K562 (cell line): Measurements from ENCODE around the gene TMEM205. TPM values are rescaled to one million over a fixed set of nuclear protein-coding genes. Genes with fewer than 3 reads are reported as not detected.

Experiments used
- BRCA1 ChIP-seq, 2 experiments: fragments of 450-650 bp in 1 of 2; sonication (generic) in 1 of 2; formaldehyde crosslinking in 1 of 2; IDR thresholded peaks; 2 replicates each; pipeline versions ENCODE4 v1.5.0 to v1.6.1; 2017 to 2020; ENCODE audit warnings: mild to moderate bottlenecking in 1 of 2, missing genetic modification reagents in 1 of 2
- CBFB ChIP-seq: sonication (generic); formaldehyde crosslinking; IDR thresholded peaks from 2 replicates; pipeline ENCODE4 v1.4.0; 2020; ENCODE audit warnings: mild to moderate bottlenecking, missing genetic modification reagents
- ETV1 ChIP-seq: fragments of 450-650 bp; conservative IDR thresholded peaks from 2 replicates; pipeline ENCODE4 v1.6.1; 2016; ENCODE audit warnings: missing genetic modification characterization, control low read depth, low read depth, missing compliant biosample characterization
- EZH2 ChIP-seq: IDR thresholded peaks from 2 replicates; pipeline ENCODE4 v1.6.1; 2012; ENCODE audit warnings: low read depth, mild to moderate bottlenecking, inconsistent platforms, low read length, borderline replicate concordance
- GTF2A2 ChIP-seq: IDR thresholded peaks from 2 replicates; pipeline ENCODE4 v1.6.1; 2016; ENCODE audit warnings: mild to moderate bottlenecking, missing genetic modification characterization, missing compliant biosample characterization
- HDAC2 ChIP-seq: fragments of 450-650 bp; IDR thresholded peaks from 2 replicates; pipeline ENCODE4 v1.6.1; 2016; ENCODE audit warnings: mild to moderate bottlenecking
- HEY1 ChIP-seq: fragments of 250-450 bp; sonication (Bioruptor Pico); IDR thresholded peaks from 2 replicates; pipeline ENCODE4 v1.5.0; 2020; ENCODE audit warnings: mild to moderate bottlenecking, moderate library complexity, borderline replicate concordance
- KDM2B ChIP-seq: fragments of 250-450 bp; sonication (Bioruptor Pico); IDR thresholded peaks from 2 replicates; pipeline ENCODE4 v1.8.0; 2021; ENCODE audit warnings: mild to moderate bottlenecking, moderate library complexity
- MYBL2 ChIP-seq, 2 experiments: fragments of 450-650 bp in 1 of 2; sonication (generic) in 1 of 2; formaldehyde crosslinking in 1 of 2; IDR thresholded peaks; 2 replicates each; pipeline versions ENCODE4 v1.6.1 to v1.8.1; 2017 to 2022; ENCODE audit warnings: borderline replicate concordance in 1 of 2, inconsistent platforms in 1 of 2, low read depth in 1 of 2, mild to moderate bottlenecking in 1 of 2, missing genetic modification reagents in 1 of 2, moderate library complexity in 1 of 2
- OTX1 ChIP-seq: fragments of 450-650 bp; formaldehyde crosslinking; IDR thresholded peaks from 2 replicates; pipeline ENCODE4 v1.4.0; 2022; ENCODE audit warnings: mild to moderate bottlenecking
- PCBP2 ChIP-seq: fragments of 200-400 bp; formaldehyde crosslinking; IDR thresholded peaks from 2 replicates; pipeline ENCODE4 v1.6.1; 2018; ENCODE audit warnings: low read length, low read depth, mild to moderate bottlenecking, moderate library complexity; ENCODE audit not compliant: poor library complexity, severe bottlenecking
- POLR2G ChIP-seq: fragments of 200-400 bp; formaldehyde crosslinking; IDR thresholded peaks from 2 replicates; pipeline ENCODE4 v1.6.1; 2017; ENCODE audit warnings: low read depth, mild to moderate bottlenecking, antibody characterized with exemption, low read length, moderate library complexity
- PPARD ChIP-seq: fragments of 250-450 bp; sonication (Bioruptor Pico); IDR thresholded peaks from 2 replicates; pipeline ENCODE4 v1.8.0; 2022; ENCODE audit warnings: inconsistent platforms, mild to moderate bottlenecking, moderate library complexity
- RBM14 ChIP-seq: fragments of 200-400 bp; formaldehyde crosslinking; IDR thresholded peaks from 2 replicates; pipeline ENCODE4 v1.6.1; 2018; ENCODE audit warnings: low read depth, mild to moderate bottlenecking, low read length, moderate library complexity, borderline replicate concordance; ENCODE audit not compliant: insufficient read depth
- SMAD3 ChIP-seq: fragments of 450-650 bp; formaldehyde crosslinking; conservative IDR thresholded peaks from 2 replicates; pipeline ENCODE4 v1.4.0; 2020; ENCODE audit warnings: mild to moderate bottlenecking
- SMARCA4 ChIP-seq: fragments of 450-650 bp; IDR thresholded peaks from 2 replicates; pipeline ENCODE4 v1.6.1; 2016
- SMARCC2 ChIP-seq: fragments of 450-650 bp; IDR thresholded peaks from 2 replicates; pipeline ENCODE4 v1.6.1; 2017; ENCODE audit warnings: antibody characterized with exemption, moderate library complexity, mild to moderate bottlenecking, low read depth
- SNIP1 ChIP-seq: fragments of 450-650 bp; IDR thresholded peaks from 2 replicates; pipeline ENCODE4 v1.7.1; 2017; ENCODE audit warnings: low read depth, mild to moderate bottlenecking
- STAT5A ChIP-seq: IDR thresholded peaks from 2 replicates; pipeline ENCODE4 v1.6.1; 2012; ENCODE audit warnings: low read length, inconsistent platforms, borderline replicate concordance
- TSC22D4 ChIP-seq: fragments of 450-650 bp; IDR thresholded peaks from 2 replicates; pipeline ENCODE4 v1.6.1; 2016; ENCODE audit warnings: missing genetic modification characterization, missing biosample characterization, control low read depth
- ZNF79 ChIP-seq: fragments of 250-450 bp; sonication (Bioruptor Pico); IDR thresholded peaks from 2 replicates; pipeline ENCODE4 v1.4.0; 2020; ENCODE audit warnings: low read depth, mild to moderate bottlenecking, moderate library complexity
- polyA plus RNA-seq, 8 experiments: library from polyadenylated mRNA; depleted of rRNA in 4 of 8; stranded (reverse) in 5 of 8; unstranded in 3 of 8; fragments of >200 nt; fragmentation: Nextera tagmentation in 2 of 8; fragmentation: Illumina TruSeq in 1 of 8; extraction: Ambion mirVana in 2 of 8; extraction: Trizol in 1 of 8; gene quantifications; 2 replicates each; pipeline versions ENCODE4 v1.2.1 to v1.2.3, GENCODE V29; 2011 to 2014; ENCODE audit warnings: inconsistent platforms in 1 of 8, missing spikeins in 1 of 8
- total RNA-seq, 7 experiments: library from RNA; depleted of rRNA in 6 of 7; stranded (reverse); fragments of >200 nt in 6 of 7; fragmentation: Illumina TruSeq in 2 of 7; extraction: Trizol in 2 of 7; gene quantifications; 2 replicates each; pipeline versions ENCODE4 v1.2.1 to v1.2.3, GENCODE V29; 2011 to 2021; ENCODE audit warnings: low replicate concordance in 1 of 7
- TF ChIP-seq, protein P1 (sequence below), 3 experiments: fragments of 200-800 bp in 1 of 3; sonication (Bioruptor generic) in 1 of 3; sonication (generic) in 1 of 3; formaldehyde crosslinking in 1 of 3; IDR thresholded peaks; 2 replicates each; pipeline versions ENCODE4 v1.6.1 to v1.8.0; 2016 to 2022; ENCODE audit warnings: mild to moderate bottlenecking in 2 of 3, missing compliant biosample characterization in 2 of 3, missing genetic modification characterization in 2 of 3, missing genetic modification reagents in 1 of 3
- TF ChIP-seq, protein P2 (sequence below): fragments of 450-650 bp; IDR thresholded peaks from 2 replicates; pipeline ENCODE4 v1.6.1; 2017; ENCODE audit warnings: antibody characterized with exemption

Gene TMEM205
- total and polyA plus RNA-seq, 9 of the 15 experiments (the other 6 are each of a cell fraction or from before 2014, with no cell fraction given): 21.3 to 81.5 (median 44.1) TPM

GRCh38 chr19:11382898-11383705 lies 37.0 kb upstream of the TMEM205 start (continued):
- TF ChIP-seq, protein P1, sequence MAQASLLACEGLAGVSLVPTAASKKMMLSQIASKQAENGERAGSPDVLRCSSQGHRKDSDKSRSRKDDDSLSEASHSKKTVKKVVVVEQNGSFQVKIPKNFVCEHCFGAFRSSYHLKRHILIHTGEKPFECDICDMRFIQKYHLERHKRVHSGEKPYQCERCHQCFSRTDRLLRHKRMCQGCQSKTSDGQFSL (CRISPR knock-in tag; IDR thresholded peaks at IDR 0.05): 0 out of 2 replicates have a peak, but pooled peaks have one; percentile 53
- TF ChIP-seq, protein P1 (tag; IDR thresholded peaks at IDR 0.05): peak in 1 of 2 experiments; percentile 54; a peak in 1 of 4 replicates
- TF ChIP-seq STAT5A (no peak), KDM2B (CRISPR knock-in tag) (no peak), HEY1 (no peak), SMARCC2 (no peak), EZH2 (no peak), HDAC2 (no peak; the same call in 1 of the 2 replicates), PCBP2 (no peak), TSC22D4 (tag) (no peak), RBM14 (no peak), PPARD (no peak), OTX1 (CRISPR knock-in tag) (no peak), GTF2A2 (no peak), ZNF79 (CRISPR knock-in tag) (no peak), SNIP1 (no peak), MYBL2 (IDR thresholded peaks at IDR 0.05; ENCODE audit: low read depth) (no peak), MYBL2 (CRISPR knock-in tag; IDR thresholded peaks at IDR 0.05; ENCODE audit: borderline replicate concordance) (no peak), BRCA1 (IDR thresholded peaks at IDR 0.05) (no peak), BRCA1 (CRISPR knock-in tag; IDR thresholded peaks at IDR 0.05) (no peak), POLR2G (peak; percentile 77), ETV1 (tag) (peak; percentile 9; the same call in 1 of the 2 replicates), CBFB (CRISPR knock-in tag) (peak; percentile 50; the same call in 1 of the 2 replicates), SMAD3 (CRISPR knock-in tag) (no peak), SMARCA4 (peak; percentile 31; the same call in 1 of the 2 replicates)
- TF ChIP-seq, protein P2, sequence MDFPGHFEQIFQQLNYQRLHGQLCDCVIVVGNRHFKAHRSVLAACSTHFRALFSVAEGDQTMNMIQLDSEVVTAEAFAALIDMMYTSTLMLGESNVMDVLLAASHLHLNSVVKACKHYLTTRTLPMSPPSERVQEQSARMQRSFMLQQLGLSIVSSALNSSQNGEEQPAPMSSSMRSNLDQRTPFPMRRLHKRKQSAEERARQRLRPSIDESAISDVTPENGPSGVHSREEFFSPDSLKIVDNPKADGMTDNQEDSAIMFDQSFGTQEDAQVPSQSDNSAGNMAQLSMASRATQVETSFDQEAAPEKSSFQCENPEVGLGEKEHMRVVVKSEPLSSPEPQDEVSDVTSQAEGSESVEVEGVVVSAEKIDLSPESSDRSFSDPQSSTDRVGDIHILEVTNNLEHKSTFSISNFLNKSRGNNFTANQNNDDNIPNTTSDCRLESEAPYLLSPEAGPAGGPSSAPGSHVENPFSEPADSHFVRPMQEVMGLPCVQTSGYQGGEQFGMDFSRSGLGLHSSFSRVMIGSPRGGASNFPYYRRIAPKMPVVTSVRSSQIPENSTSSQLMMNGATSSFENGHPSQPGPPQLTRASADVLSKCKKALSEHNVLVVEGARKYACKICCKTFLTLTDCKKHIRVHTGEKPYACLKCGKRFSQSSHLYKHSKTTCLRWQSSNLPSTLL: no peak
